Osteoblast (primary cell): ENCODE data around the gene SEMA3A. TPM values are rescaled to one million over a fixed set of nuclear protein-coding genes. Genes with fewer than 3 reads are reported as not detected.

Experiments
- DNase-seq: peaks from one replicate; pipeline ENCODE4 v3.0.0; 2011; ENCODE audit warnings: low spot score, mixed read lengths; ENCODE audit not compliant: insufficient read length; ENCODE audit errors: missing footprints
- H2AFZ ChIP-seq: 2 replicates; pipeline ENCODE4 v1.6.0; 2011; ENCODE audit warnings: mild to moderate bottlenecking, low read length
- H3K27ac ChIP-seq: 2 replicates; pipeline ENCODE4 v1.5.1; 2011; ENCODE audit warnings: mild to moderate bottlenecking, low read depth, low read length, moderate library complexity
- H3K27me3 ChIP-seq: 2 replicates; pipeline ENCODE4 v1.6.0; 2012; ENCODE audit warnings: mild to moderate bottlenecking, control low read depth, inconsistent platforms, low read length, moderate library complexity; ENCODE audit not compliant: insufficient read depth
- H3K36me3 ChIP-seq: 2 replicates; pipeline ENCODE4 v1.5.1; 2011; ENCODE audit warnings: mild to moderate bottlenecking, low read length, control low read depth, moderate library complexity; ENCODE audit not compliant: insufficient read depth
- H3K4me1 ChIP-seq: 2 replicates; pipeline ENCODE4 v1.5.1; 2011; ENCODE audit warnings: mild to moderate bottlenecking, low read length, control low read depth, moderate library complexity; ENCODE audit not compliant: insufficient read depth
- H3K4me2 ChIP-seq: 2 replicates; pipeline ENCODE4 v1.6.0; 2011; ENCODE audit warnings: mild to moderate bottlenecking, low read length; ENCODE audit not compliant: insufficient read depth
- H3K4me3 ChIP-seq: fragments of 200-600 bp; sonication (generic); 3 replicates; pipeline ENCODE4 v1.5.1; 2012; ENCODE audit warnings: mild to moderate bottlenecking, low read length, inconsistent platforms; ENCODE audit not compliant: insufficient read depth
- H3K79me2 ChIP-seq: 2 replicates; pipeline ENCODE4 v1.6.0; 2012; ENCODE audit warnings: mild to moderate bottlenecking, low read length, control low read depth, inconsistent platforms; ENCODE audit not compliant: insufficient read depth
- H3K9me3 ChIP-seq: 2 replicates; pipeline ENCODE4 v1.5.1; 2011; ENCODE audit warnings: low read depth, low read length, control low read depth
- H4K20me1 ChIP-seq: 2 replicates; pipeline ENCODE4 v1.6.0; 2012; ENCODE audit warnings: mild to moderate bottlenecking, low read length, control low read depth; ENCODE audit not compliant: insufficient read depth
- total RNA-seq: library from RNA; depleted of rRNA; stranded (reverse); fragments of >200 nt; gene quantifications from 2 replicates; pipeline ENCODE4 v1.2.3, GENCODE V29; 2012
- TF ChIP-seq, protein P1 (sequence below): IDR thresholded peaks from 2 replicates; pipeline ENCODE4 v1.5.1; 2011; ENCODE audit warnings: mild to moderate bottlenecking, low read depth, low read length, moderate library complexity; ENCODE audit errors: extremely low read depth

SEMA3A gene
- total RNA-seq, 1 donor = 2.5 TPM

GRCh38 chr7:84139986-84140729 is 54.4 kb downstream of the SEMA3A start:
- peak overlapping the region; percentile 14 for H2AFZ ChIP-seq
- no peaks in the 10 kb centered on the region for H3K4me1 ChIP-seq
- H3K27ac ChIP-seq = no peak overlapping the region
- no peaks in the 10 kb centered on the region for H3K36me3 ChIP-seq
- no peaks in the 10 kb centered on the region for H3K27me3 ChIP-seq
- H4K20me1 ChIP-seq = no peaks in the 10 kb centered on the region
- H3K4me3 ChIP-seq = no peak overlapping the region
- DNase-seq = no peak
- TF ChIP-seq, protein P1, sequence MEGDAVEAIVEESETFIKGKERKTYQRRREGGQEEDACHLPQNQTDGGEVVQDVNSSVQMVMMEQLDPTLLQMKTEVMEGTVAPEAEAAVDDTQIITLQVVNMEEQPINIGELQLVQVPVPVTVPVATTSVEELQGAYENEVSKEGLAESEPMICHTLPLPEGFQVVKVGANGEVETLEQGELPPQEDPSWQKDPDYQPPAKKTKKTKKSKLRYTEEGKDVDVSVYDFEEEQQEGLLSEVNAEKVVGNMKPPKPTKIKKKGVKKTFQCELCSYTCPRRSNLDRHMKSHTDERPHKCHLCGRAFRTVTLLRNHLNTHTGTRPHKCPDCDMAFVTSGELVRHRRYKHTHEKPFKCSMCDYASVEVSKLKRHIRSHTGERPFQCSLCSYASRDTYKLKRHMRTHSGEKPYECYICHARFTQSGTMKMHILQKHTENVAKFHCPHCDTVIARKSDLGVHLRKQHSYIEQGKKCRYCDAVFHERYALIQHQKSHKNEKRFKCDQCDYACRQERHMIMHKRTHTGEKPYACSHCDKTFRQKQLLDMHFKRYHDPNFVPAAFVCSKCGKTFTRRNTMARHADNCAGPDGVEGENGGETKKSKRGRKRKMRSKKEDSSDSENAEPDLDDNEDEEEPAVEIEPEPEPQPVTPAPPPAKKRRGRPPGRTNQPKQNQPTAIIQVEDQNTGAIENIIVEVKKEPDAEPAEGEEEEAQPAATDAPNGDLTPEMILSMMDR = no peak
- no peaks in the 10 kb centered on the region for H3K79me2 ChIP-seq
- H3K4me2 ChIP-seq = no peak overlapping the region
- H3K9me3 ChIP-seq = no peaks in the 10 kb centered on the region

DNA sequence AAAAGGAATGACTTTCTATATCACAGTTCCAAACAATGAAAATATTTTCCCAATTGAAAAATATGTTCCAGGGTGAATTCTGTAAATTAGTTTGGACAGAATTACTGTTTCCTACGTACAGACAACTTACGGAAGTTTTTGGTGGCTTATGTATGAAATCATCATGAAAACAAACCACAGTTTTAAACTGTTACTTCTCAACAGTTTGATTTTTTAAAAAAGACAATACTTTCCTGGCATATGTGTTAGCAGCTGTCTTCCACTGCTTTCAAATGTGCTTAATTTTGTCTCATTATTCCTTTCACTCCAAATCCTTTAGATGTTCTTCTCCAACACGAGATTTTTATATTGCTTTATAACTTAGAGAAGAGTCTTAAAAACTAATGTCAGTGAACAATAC is 56.2 kb downstream of the SEMA3A start:
- Histone ChIP-seq H3K79me2 (no peaks in the 10 kb centered on the region), H3K4me1 (no peaks in the 10 kb centered on the region), H3K27me3 (no peaks in the 10 kb centered on the region), H3K4me3 (no peak overlapping the region), H2AFZ (peak overlapping the region; percentile 21), H3K27ac (no peak overlapping the region), H3K9me3 (no peaks in the 10 kb centered on the region), H3K4me2 (peak overlapping the region; percentile 44), H3K36me3 (no peaks in the 10 kb centered on the region), H4K20me1 (no peaks in the 10 kb centered on the region)
- TF ChIP-seq, protein P1 = no peak
- peak; percentile 32 for DNase-seq

DNA sequence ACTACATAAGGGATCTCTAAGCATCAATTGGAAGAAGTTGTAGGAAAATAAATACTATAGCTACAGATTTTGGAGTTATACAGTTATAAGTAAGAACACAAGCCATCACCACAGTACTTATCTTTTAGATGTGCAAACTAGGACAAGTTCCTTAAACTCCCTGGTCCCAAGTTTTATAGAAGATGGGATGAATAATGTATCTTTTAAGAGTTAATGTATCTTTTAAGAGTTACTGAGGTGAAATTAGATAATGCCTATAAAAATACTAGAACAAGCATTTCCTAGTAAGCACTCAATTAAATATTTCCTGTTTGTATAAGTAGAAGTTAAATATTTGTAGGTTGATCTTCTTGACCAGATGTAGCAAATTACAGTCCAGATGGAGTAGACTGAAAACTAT is 56.8 kb downstream of the SEMA3A start:
- H3K36me3 ChIP-seq = no peaks in the 10 kb centered on the region
- H3K27ac ChIP-seq = no peak overlapping the region
- H3K4me3 ChIP-seq = no peak overlapping the region
- no peaks in the 10 kb centered on the region for H4K20me1 ChIP-seq
- H3K4me1 ChIP-seq = no peaks in the 10 kb centered on the region
- TF ChIP-seq, protein P1 = no peak
- no peaks in the 10 kb centered on the region for H3K9me3 ChIP-seq
- H2AFZ ChIP-seq = no peak overlapping the region
- no peak overlapping the region for H3K4me2 ChIP-seq
- no peaks in the 10 kb centered on the region for H3K79me2 ChIP-seq
- H3K27me3 ChIP-seq = no peaks in the 10 kb centered on the region
- no peak for DNase-seq

DNA sequence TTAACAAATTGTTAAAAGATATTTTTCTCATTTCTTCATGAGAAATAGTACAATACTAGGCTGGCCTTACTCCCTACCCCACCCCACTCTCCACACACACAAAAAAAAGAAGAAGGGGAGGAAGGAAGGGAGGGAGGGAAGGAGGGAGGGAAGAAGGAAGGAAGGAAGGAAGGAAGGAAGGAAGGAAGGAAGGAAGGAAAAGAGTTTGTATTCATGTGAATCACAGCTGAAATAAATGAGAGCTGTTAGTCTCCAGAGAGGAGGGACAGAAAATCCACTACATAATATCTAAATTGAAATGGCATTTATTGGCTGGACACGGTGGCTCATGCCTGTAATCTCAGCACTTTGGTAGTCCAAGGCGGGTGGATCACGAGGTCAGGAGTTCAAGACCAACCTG is 57.8 kb downstream of the SEMA3A start:
- H3K79me2 ChIP-seq = no peaks in the 10 kb centered on the region
- H3K27me3 ChIP-seq = no peaks in the 10 kb centered on the region
- no peak overlapping the region for H2AFZ ChIP-seq
- no peaks in the 10 kb centered on the region for H3K9me3 ChIP-seq
- no peak for DNase-seq
- no peaks in the 10 kb centered on the region for H3K36me3 ChIP-seq
- H3K4me2 ChIP-seq = no peak overlapping the region
- TF ChIP-seq, protein P1 = no peak
- H3K27ac ChIP-seq = no peak overlapping the region
- H3K4me1 ChIP-seq = no peaks in the 10 kb centered on the region
- H4K20me1 ChIP-seq = no peaks in the 10 kb centered on the region
- H3K4me3 ChIP-seq = no peak overlapping the region
